ENCODE measurements around the gene KIZ.

Gene KIZ

GRCh38 chr20:21104921-21105320, 21.0 kb upstream of the KIZ start:
- no peak for DNase-seq

GRCh38 chr20:21105429-21106170, 20.3 kb upstream of the KIZ start:
- DNase-seq = no peak

- no peak for DNase-seq
These were observed 19.5 kb upstream of the KIZ start, which contains the start of gene LINC00237 for GRCh38 chr20:21106171-21107017. LINC00237 (minus strand) TSS chr20:21106358.

GRCh38 chr20:21109144-21109543, 16.7 kb upstream of the KIZ start:
- no peak for DNase-seq

- DNase-seq = no peak
These were observed 15.1 kb upstream of the KIZ start for GRCh38 chr20:21110811-21111210.

GRCh38 chr20:21111416-21111815, 14.5 kb upstream of the KIZ start:
- DNase-seq = no peak

- DNase-seq = no peak
These were observed 12.2 kb upstream of the KIZ start for GRCh38 chr20:21113697-21114096.

- DNase-seq = no peak
These were observed 11.3 kb upstream of the KIZ start for GRCh38 chr20:21114584-21114983.

GRCh38 chr20:21117521-21117920, 8.4 kb upstream of the KIZ start:
- no peak for DNase-seq

- no peak for DNase-seq
These were observed 7.7 kb upstream of the KIZ start for GRCh38 chr20:21118138-21118537.

- DNase-seq = no peak
These were observed 7.1 kb upstream of the KIZ start for GRCh38 chr20:21118782-21119181.

- DNase-seq = no peak
These were observed 1.7 kb upstream of the KIZ start for GRCh38 chr20:21124190-21124589.

- DNase-seq = no peak
These were observed 622 bp upstream of the KIZ start for GRCh38 chr20:21125072-21125848.

GRCh38 chr20:21126581-21126870, 644 bp downstream of the KIZ start:
- no peak for DNase-seq

GRCh38 chr20:21127201-21127981, 1.5 kb downstream of the KIZ start:
- no peak for DNase-seq

- DNase-seq = no peak
These were observed 4.0 kb downstream of the KIZ start for GRCh38 chr20:21129861-21130260.

- DNase-seq = no peak
These were observed 7.5 kb downstream of the KIZ start for GRCh38 chr20:21133404-21133803.

GRCh38 chr20:21133917-21134622, 8.2 kb downstream of the KIZ start:
- DNase-seq = no peak

GRCh38 chr20:21134883-21135493, 9.1 kb downstream of the KIZ start:
- DNase-seq = no peak

GRCh38 chr20:21136015-21136732, 10.3 kb downstream of the KIZ start:
- DNase-seq = no peak

- DNase-seq = no peak
These were observed 11.2 kb downstream of the KIZ start for GRCh38 chr20:21137078-21137477.

Measured in effector CD8-positive, alpha-beta T cell (primary cell).